NAMALWA (cell line): Measurements from ENCODE around the gene CAMK1G.
A peak's percentile ranks its signal among the peaks of the same experiment; 100 is the strongest.

Experiments
- DNase-seq: peaks from one replicate; pipeline ENCODE4 v3.0.0-alpha.2; 2015; ENCODE audit warnings: low spot score

CAMK1G gene

DNA sequence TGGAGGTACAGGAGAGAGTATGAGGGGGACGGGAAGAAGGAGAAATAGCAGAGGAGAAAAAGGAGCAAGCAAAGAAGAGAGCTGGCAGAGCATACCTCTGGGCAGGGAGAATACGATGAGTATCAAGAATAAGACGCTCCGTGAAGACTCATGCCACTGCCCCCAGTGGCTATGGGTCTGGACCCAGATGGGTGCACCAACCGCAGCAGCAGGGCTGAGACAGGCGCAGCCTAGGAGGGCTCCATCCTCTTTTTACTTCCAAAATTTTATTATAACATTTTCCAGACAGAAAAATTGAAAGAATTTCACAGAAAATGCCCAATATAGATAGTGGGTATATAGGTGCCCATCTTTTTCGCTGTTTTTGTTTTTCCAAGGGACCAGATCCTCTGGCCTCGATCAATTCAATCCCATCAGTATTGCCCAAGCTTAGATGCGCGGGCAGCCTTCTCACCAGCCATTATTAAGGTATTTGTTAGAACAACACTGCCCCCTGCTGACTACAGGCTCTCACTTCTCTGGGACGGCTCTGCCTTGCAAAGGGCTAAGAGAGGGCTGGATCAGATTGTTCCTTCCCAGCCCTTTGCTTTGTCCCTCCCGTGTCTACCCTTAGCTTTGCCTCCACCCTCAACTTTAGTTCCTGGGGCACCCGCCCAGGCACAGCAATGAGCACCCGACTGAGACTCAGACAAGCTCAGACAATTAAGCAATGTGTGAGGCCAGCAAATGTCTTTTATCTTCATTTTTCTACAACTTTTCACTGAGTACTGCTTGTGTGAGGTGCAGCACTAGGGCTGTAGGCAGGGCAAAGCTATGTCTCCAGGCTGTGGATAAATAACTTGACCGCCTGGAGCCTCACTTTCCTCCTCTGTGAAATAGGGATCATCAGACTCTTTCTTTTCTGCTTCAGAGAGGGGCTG, 17.5 kb upstream of the CAMK1G start:
- DNase-seq = peak; percentile 82

DNA sequence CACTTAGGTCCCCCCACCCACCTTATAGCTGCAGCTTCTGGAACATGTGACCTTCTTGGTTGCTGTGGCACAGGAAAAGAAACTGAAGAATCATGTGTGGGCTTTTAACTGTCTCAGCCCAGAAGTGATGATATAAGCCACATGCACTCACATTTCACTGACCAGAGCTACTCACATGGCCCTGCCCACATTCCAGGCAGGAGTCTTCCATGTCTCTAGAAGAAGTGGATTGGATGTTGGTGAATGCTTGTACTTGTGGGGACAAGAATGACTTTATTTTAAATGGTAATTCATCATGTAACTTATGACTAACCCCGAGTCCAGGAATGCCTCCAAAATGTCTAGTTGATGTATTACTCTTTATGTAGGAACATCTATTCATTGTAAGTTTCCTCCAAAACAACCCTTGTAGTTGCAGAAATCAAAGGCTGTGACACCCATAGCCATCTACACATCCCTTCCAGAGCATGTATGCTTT, 15.8 kb upstream of the CAMK1G start:
- no peak for DNase-seq

DNA sequence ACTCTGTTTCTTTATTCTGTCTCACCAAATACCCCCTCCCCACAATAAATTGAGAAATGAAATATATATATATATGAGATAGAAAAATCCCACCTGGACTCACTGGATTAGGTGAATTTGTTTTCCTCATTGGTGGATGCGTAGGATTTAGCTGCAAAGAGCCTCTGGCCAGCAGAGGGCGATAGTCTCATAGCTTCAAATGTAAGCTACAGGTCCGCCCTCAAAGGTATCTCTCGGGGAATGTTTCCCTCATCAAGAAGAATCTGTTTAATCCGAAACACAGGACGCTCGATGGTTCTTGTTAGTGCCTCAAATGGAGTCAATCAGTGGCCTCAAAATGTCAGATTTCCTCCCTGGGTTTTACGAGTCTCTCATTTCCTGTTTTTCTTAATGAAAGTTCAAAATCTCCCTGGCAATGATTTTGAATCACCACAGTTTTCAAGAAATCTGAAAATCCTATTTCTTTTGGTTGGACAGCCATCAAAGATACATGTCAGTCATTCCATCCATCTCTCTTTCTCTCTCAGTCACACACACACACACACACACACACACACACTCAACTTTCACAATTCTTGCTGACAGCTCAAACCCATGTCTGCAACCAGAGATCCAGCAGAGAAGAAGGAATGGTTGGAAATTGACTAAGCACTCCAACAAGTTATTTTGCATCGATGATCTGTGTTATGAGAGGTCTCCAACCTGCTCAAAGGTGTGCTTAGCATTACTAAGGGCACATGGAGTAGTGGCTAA, 13.9 kb upstream of the CAMK1G start:
- peak; percentile 76 for DNase-seq

DNA sequence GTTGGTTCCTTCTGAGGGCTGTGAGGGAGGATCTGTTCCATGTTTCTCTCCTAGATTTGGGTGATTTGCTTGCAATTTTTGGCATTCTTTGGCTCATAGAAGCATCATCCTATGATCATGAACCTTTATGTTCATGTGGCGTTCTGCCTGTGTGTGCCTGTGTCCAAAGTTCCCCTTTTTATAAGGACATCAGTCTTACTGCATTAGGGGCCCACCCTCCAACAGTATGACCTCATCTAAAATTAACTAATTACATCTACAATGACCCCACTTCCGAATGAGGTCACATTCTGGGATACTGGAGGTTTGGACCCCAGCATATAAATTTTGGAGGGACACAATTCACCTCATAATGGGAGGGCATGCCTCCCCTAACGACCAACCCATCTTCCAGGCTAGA, 12.8 kb upstream of the CAMK1G start:
- no peak for DNase-seq

DNA sequence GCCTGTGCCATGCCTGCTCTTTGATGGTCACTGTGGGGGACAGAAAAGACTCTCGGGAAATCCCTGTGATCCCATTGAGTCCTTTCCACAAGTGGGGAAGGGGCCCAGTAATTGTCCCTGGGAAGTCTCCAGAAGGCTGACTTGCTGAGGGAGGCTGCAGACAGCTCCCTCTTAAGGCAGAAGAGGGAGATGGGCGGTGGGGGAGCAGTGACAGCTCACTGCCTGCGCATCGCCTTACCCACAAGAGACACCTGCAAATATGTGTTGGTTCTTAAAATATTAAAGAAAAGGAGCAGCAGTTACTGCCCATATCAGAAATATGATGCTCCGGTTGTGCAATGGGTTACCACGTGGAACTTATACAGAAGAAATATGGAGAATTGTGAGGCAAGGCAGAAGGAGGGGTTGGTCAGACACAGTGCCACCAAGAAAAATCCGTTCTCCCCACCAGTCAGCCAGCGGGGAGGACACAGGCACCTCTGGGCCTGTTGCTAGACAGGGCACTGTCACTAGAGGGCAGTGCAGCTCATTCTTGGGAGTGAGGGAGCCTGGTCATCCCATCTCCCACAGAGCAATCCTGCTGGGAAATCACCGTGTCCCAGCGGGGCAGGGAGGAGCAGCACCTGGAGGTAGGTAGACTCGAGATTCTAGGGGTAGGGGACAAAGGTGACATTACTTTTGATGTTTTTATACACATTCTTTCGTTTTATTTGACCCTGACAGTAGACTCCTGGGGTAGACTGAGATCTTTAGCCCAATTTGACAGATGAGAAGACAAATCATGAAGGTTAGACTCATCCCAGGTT, 6.9 kb upstream of the CAMK1G start:
- DNase-seq = peak; percentile 59

DNA sequence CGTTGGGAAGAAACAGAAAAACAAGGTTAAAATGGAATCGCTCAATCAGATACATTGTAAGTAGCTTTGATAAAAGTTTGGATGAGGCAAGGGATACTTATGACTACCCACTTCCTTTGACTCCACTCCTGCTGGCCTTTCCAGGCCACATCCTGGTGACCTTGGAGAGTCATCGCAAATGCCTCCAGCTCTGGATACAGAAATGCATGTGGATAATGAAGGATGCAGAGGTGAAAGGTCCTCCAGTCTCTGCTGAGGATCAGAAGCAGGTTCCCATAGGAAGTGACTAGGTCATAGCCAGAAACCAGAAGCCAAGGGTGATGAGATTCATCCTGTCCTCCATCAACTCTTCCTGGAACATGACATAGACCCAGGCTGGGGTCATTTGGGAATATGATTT, 6.2 kb upstream of the CAMK1G start:
- no peak for DNase-seq

DNA sequence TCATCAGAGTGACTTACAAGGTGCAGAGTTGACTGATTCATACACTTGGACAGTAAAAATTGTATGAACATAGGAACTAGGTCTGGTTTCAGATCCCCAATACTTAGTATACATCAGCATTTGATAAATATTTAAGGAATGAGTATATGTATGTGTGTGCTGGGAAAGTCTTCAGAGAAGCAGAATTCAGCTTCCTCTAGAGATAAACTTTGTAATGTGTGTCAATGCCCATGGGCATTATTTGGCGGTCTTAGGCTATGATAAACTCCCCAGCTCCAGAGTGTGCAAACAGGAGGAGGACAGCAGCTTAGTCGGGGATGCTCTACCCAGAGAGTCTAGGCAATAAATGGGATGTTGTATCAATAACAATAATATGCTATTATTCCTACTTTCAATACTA, 2.9 kb upstream of the CAMK1G start:
- DNase-seq = no peak

DNA sequence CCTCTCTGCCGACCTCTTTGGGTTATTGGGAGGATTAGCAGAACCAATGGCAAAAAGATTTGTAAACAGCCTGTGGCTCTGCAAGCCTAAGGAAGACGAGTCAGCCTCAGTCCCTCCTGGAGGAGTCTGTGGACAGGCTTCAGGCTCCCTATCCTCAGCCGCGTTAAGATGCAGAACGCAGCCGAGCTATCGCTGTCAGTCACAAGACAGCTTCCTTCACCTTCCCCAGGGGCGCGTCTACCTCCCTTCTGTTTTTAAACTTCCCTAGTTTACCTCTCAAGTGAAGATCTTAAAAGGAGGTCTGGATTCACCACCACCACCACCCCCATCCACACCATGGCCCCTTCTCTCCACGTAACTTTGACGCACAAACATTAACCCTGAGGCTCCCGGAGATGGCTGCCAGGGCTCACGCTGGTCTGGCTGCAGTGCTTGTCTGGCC, 738 bp downstream of the CAMK1G start:
- no peak for DNase-seq

DNA sequence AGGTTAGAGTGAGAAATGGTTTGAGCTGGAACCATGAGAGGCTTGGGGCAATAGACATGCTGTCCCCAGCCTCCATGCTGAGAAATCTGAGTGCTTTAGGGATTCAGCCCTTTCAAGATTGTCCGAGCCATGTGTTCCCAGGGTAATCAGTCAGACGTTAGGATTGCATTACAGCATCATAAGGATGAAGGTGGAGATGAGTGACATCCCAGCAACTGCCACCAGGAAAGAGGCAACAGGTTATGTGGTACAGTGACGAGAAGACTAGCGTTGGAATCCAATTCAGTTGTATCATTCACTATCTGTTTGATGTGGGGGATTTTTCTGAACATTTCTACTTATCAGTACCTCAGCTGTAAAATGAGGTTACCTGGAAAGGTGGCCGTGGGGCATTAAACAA, 1.7 kb downstream of the CAMK1G start:
- DNase-seq = no peak

DNA sequence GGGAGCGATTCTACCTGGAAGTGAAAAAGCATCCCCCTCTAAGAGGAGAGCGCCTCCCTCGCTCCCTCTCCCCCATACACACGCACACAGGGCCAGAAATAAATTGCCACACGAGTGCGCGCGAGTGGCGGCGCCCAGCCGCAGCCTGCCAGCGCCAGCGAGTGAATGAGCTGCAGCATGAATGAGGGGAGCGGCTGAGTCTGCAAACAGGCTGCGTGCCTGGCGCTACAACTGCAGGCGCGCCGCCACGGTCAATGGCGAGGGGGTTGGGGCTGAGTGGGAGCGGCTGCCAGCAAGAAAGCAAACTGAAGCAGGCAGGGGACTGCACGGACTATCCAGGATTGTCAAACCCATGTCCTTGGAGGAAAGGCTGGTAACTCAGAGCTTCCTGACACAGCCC, 2.2 kb downstream of the CAMK1G start:
- DNase-seq = no peak

DNA sequence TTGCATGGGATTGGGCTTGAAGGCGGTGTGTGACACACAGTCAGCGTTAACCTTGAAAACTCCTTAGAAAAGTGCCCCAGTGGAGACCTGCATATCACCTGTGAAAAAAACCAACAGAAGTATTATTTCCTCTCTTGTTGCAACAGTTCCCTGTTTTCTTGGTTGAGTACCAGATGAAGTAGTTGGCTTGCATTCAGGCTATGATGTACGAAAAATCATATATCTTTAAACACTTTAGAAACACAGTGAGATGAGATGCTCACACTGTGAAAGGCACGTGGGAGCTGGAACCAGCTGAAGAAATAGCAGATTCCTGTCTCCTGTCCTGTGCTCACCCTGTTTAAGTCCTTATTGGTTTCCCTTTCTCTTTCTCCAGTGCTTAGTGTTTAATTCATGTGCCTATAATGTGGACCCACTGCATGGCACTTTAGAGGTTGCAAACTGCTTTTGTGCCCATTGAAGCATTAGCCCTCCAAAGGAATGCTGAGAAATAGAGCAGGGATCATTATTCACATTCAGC, 2.8 kb downstream of the CAMK1G start:
- no peak for DNase-seq

DNA sequence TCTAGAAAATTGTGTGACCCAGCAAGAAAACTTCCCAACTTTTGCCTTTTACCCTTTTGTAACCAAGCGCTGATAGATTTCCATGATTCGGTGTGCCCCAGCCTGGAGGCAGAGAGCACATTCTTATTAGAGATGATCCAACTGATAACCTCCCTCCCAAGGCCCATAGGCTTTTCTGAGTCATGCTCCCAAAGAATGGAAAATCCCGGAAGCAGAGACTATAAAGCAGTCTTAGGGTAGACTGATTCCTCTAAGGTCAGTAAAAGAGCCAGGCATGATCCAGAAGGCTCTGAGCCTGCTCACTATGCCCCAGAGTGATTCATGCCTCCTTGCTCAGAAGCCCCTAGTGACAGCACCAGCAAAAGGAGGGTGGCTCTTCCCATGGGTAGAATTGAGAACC, 4.3 kb downstream of the CAMK1G start:
- DNase-seq = no peak

DNA sequence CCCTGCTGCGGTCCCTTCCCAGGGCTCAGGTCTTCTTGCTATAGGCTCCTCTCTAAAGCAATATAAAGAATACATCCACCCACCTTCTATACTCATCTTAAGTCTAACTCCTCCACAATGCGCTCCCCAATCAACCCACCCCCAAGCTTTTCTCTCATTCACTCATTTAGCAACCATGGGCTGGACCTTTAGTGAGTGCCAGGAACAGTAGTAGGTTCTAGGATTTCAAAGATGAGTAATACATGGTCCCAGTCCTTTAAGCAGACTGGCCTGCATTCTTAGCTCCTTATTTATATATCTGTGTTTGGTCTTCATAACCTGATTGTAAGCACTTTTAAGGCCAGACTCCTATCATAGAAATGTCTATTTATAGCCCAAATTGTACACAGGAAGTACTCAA, 5.9 kb downstream of the CAMK1G start:
- no peak for DNase-seq

DNA sequence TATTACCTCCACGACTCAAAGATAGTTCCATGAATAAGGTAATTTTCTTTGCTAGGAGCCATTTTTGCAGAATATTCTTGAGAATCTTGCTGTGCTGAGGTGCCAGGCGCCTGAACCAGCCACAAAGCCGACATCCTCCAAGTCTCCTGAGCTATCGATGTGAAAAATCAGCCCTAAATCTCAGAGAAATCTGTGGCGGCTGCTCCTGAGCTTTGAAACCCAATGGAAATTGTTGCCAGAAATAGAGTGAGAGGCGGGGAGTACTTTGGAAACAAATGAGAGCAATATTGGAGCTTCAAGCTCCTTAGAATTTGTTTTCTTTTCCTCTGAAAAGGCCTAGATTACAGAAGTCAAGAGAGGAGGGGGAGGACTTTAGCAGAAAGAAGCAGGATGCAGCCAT, 6.3 kb downstream of the CAMK1G start:
- no peak for DNase-seq

DNA sequence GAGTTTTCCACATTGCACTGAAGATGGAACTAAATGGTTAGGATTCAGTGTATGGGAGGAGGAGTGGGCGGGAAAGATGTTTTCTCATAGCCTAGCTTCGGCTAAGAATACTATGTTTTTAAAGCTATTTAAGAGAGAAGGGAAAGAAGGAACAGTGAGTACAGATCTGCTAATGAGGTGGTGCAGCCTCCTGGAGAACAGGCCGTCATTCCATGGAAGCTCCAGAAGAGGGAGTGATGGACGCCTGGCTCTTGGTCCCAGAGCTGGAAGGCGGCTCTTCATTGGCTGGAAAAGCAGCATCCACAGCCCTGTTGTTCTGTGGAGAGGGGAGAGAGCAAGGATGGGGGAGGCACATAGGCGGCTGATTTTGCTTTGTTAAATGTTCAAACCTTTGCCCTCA, 6.9 kb downstream of the CAMK1G start:
- DNase-seq = no peak

DNA sequence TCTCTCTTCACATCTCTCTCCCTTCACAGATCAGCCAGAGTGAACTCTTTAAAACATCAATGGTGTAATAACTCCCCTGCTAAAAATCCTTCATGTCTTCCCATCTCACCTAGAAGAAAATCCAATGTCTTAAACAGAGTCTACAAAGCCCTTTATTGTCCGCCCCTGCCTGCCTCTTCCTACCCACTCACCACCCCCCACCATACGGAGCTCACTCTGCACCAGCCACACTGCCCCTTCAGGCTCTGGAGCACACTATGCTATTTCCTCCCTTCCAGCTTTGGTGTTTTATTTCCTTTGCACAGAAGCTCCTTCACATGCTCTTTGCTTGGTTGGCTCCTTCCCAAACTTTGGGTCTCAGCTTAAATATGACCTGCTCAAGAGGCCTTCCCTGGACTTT, 10.2 kb downstream of the CAMK1G start:
- DNase-seq = no peak

DNA sequence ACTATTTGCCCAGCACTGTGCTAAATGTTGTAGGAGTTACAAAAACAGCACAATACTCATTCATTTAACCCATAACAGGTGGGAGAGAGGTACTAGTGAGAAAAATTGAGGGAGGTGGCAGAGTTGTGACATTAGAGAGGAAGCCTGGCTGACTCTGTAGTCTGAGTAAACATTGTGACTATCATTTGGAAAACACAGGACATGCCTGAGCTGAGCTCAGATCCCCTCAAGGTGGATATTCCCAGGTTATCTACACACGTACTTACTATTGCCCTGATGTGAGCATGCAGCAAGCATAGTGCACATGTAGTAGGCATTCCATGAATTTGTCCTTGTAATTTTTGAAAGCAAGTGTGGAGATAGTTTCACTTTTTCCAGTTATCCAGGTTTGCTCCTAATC, 10.9 kb downstream of the CAMK1G start:
- DNase-seq = no peak

DNA sequence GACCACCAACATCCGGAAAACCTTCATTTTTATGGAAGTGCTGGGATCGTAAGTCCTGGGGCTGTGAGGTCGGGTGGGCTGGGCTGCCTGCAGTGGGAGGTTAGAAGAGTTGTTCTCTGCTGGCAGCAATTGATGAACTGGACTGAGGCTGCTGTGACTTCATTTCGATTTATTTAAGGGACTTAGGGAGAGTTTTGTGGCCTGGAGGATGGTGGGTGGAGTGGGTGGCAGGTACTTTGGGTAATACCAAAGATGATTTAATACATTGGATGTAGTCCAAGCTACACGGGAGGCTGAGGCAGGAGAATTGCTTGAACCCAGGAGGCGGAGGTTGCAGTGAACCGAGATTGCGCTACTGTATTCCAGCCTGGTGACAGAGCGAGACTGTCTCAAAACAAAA, 11.5 kb downstream of the CAMK1G start:
- DNase-seq = no peak

DNA sequence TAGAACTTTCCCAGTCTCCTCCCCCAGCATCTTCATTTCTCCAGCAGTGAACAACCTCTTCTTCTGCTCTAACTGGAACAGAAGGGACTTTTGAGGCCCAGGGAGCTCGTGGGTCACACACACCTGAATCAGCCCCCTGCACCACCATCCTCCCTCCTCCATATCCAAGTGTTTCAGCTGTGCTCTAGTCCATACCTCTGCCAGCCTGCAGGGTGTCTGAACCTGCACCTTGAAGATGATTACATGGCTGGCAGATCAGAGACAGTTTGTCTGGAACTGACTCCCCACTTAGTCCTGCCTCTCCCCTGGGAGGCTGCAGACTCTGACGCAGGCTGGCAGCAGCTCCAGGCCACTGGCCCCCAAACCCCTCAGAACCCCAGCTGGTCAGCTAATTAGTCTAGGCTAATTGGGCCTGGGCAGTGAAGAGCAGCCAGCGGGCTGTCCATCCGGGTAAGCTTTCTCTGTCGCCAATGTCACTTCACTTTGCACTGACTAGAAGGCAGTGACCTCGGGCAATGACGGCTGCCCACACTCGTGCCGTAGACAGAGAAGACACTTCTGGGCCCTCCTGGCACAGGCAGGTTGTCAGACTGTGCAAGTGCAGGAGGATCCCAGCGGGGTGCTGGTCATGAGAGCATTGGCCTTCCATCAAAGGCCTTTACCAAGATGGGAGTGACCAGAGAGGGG, 12.2 kb downstream of the CAMK1G start:
- no peak for DNase-seq

DNA sequence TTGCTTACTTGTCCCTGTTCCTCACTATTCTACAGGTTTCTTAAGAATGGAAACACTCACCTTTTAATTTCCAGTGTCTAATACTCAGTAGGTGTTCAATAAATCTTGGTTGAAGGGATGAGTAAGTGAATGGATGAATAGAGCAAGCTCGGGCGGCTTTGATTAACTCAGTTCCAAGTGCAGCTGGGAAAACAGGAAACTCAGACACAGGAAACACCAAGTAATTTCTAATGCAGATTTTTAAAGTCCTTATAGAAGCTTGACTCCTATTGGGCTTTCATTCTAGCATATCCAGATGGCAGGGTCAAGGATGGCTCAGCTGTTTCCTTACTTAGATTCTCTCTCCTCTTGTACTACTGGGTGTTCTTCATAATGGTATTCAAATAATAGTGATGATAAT, 14.0 kb downstream of the CAMK1G start:
- DNase-seq = no peak

DNA sequence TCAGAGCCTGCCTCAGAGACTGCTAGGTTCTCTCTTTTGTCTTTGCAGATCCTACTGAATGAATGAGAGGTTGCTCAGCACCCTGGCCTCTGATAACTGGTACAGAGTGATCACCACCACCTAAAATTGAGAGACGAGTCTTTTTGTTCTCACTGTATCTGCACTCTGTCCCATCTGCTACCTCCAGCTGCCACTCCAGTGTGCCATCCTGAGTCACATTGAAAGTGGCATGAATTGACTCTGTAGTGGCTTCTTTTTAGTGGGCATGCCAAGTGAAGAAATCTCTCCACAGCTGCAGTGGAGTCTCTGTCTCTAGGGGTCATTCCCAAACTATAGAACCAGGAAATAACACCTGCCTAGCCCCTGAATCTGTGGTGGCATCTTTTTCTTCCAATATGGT, 14.7 kb downstream of the CAMK1G start:
- DNase-seq = no peak

DNA sequence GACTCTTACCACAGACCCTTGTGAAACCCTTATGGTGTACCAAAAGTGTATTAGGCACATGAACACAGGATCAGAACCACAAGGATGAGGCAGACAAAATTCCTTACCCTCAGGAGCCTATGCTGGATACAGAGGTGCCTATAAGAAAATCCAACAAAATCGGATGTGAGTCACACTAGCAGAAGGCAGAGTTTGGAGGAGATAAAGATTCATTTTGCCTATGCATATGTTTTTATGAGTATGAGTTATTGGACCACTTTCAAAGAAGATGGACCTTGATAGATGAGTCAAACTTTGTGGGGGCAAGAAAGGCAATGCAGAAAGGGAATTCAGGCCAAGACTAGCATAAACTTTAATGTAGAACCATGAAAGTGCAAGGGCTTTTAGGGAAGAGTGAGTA, 17.0 kb downstream of the CAMK1G start:
- DNase-seq = no peak
